Erythroblast (primary cell): ENCODE data around the gene GRWD1.

Source experiments
- GATA1 ChIP-seq: IDR thresholded peaks from 2 replicates; pipeline ENCODE4 v1.6.1; 2011; ENCODE audit warnings: low read depth, mild to moderate bottlenecking, control low read depth, low read length, moderate library complexity
- POLR2A ChIP-seq: IDR thresholded peaks from 2 replicates; pipeline ENCODE4 v1.6.1; 2011; ENCODE audit warnings: mild to moderate bottlenecking, low read length

DNA sequence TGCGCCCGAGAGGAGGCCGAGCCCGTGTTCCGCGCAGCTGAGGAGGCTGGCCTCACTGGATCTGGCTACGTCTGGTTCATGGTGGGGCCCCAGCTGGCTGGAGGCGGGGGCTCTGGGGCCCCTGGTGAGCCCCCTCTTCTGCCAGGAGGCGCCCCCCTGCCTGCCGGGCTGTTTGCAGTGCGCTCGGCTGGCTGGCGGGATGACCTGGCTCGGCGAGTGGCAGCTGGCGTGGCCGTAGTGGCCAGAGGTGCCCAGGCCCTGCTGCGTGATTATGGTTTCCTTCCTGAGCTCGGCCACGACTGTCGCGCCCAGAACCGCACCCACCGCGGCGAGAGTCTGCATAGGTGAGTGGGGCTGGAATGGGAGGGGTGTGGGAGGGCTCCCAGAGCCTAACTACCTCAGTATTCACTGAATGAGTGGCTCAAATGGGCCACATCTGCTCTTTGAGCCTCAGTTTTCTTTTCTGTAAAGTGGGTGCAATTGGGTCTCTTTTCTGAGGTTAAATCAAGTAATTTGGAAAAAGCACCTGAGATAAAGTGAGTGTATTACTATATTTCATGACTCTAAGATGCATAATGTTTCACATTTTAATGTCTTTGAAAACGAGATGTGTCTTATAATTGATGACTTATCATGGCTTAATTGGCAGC lies 40.6 kb upstream of the GRWD1 start:
- no peak for TF ChIP-seq POLR2A
- no peak for TF ChIP-seq GATA1
